Stimulated activated CD4-positive, alpha-beta T cell treated with anti-CD3 and anti-CD28 coated beads, Interleukin-4, amount 100 ng/mL, for 48 hours (primary cell): ENCODE measurements around the gene HMOX1.
"Not testable (repeated sequence)": the region's sequence is repeated elsewhere in the genome, so short reads cannot be mapped to it uniquely, and the experiment has no call there.

Source experiments
- DNase-seq, 2 donors: peaks; one replicate each; pipeline ENCODE4 v3.0.0-alpha.2; 2020; ENCODE audit warnings: low read depth in 2 of 2

HMOX1 gene

GRCh38 chr22:35432228-35432905 is 51.5 kb downstream of the HMOX1 start:
- no peak for DNase-seq

DNA sequence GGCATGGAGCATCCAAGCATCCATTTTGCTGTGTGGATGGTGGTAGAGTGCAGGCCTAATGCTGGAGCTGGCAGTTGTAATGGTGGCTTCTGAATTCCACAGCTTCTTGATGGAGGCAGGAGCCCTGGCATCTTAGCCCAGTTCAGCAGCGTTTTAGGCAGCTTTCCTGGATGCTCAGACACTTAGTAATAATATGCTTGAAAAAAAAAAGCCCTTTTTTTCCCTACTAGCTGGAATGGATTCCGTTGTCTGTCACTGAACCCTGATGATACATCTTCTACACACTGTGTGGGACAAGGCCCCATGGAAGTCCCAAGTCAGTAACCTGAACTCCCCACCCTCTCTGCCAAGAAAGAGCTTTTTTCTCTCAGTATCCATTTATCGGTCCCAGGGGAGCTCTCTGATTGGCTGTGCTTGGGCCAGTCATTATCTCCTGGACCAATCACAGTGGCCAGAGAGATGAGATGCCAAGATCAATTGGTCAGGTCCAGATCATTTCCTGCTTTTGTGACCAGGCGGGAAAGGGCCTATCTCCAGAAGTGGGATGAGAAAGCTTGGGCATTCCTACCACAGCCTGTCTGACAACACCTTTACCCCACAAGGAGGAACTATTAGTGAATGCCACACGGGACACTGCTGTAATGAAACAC is 53.3 kb downstream of the HMOX1 start:
- no peak for DNase-seq

GRCh38 chr22:35435201-35435740 is 54.4 kb downstream of the HMOX1 start:
- no peak for DNase-seq

DNA sequence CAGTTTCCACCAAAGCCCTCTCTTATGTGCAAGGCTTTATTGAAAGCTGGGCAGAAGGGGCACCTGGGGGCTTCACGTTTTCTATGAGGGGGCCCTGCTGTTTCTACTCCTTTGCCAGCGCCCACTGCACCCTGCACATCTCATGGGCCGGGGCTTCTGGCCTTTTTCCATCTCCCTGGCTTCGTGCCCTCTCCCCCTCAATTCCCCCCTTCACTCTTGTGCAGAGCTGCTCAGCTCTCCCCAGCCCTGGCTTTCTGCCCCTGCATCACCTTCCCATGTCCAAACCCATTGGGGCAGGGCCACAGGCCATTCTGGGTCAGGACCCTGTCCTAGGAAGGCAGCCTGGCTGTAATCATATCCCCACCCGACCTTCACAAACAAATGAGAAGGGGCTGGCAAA is 55.5 kb downstream of the HMOX1 start:
- DNase-seq: no peak

DNA sequence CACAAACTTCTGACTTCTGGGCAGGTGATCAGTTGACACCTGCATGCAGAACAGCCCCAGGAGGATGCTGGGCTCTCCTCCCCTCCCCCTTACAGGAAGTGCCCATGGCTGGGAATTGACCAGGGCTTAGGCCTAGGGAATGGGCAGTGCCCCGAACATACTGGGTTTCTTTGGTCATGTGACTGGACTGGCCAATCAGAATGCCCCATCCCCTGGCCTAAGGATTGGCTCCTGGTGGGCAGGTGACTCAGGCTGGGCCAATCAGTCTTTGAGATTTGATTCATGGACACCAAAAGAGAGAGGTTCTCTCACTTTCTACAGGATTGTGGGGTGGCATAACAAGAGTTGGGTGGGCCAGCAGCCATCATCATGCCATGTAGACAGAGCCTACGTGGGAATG is 56.2 kb downstream of the HMOX1 start:
- peak; percentile 13 to 23 for DNase-seq

GRCh38 chr22:35438673-35439364 is 57.9 kb downstream of the HMOX1 start:
- DNase-seq: not testable (repeated sequence)

GRCh38 chr22:35439365-35439717 is 58.4 kb downstream of the HMOX1 start:
- DNase-seq: no peak

DNA sequence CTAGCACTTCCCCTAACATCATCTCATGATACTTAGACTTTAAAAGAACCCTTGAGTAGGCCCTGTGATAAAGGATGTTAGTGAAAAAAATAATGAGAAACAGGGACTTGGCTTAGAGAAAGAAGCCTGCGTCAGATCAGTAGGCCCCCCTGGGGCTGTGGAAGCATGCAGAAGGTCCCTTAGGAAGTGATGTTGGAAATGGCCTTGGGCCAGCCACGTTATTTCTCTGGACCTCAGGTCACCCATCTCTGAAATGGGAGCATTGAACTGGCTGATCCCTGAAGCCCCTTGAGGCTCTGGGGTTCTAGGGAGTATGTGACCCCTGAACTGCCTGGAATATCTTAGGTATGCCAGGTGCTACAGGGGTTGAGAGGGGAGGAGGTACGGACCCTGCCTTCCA is 59.2 kb downstream of the HMOX1 start:
- no peak for DNase-seq

GRCh38 chr22:35441489-35442100 is 60.7 kb downstream of the HMOX1 start:
- DNase-seq: no peak

- no peak for DNase-seq
Measured at GRCh38 chr22:35442471-35442870, 61.6 kb downstream of the HMOX1 start.

- no peak for DNase-seq
Measured at GRCh38 chr22:35443338-35443737, 62.4 kb downstream of the HMOX1 start.
